Stimulated activated CD8-positive, alpha-beta memory T cell treated with anti-CD3 and anti-CD28 coated beads, Interleukin-7, amount 100 ng/mL, for 24 hours (primary cell): Measurements from ENCODE around the gene DDB1.
A peak's percentile ranks its signal among the peaks of the same experiment; 100 is the strongest.

ENCODE experiments used
- DNase-seq: peaks from one replicate; pipeline ENCODE4 v3.0.0-alpha.2; 2020; ENCODE audit warnings: low read depth

DDB1 gene

DNA sequence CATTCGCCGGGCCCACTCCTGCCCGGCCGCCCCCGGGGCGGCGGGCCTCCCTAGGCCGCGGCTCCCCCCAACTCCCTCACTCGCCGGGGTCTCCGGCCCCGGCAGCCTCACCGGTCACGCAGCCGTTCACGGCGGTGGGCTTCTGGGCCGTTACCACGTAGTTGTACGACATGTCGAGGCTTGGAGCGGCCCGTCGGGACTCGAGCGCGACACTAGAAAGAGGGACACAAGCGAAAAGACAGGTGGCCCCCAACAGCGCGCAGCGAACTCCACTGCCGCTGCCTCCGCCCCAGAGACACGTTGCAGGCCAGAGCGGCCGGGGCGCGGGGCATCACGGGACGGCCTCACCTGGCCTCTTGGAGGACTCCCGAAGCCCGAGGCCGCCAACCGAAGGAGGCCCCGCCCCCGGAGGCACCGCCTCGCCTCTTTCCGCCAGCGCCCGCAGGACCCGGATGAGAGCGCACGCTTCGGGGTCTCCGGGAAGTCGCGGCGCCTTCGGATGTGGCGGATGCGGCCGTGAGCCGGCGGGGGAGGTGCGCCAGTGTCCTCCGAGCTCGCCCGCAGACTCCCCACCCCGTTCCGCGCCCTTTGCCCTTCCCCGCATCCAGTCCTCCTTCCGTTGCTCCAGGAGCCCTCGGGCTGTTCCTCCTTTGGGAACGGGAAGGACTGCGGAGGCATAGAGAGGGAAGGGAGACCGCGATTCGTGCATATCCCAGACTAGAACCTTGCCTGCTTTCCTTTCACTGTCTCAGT, at the start of gene DDB1, which contains the start of gene TKFC:
Gene DDB1 (minus strand): TSS at position 309 of the 753 bp plus-strand sequence. CDS start 137 bp downstream, at position 172.
Gene TKFC (plus strand): TSS at position 432 of the 753 bp plus-strand sequence. CDS start 1,501 bp downstream, outside the sequence.
- DNase-seq = peak; percentile 92

DNA sequence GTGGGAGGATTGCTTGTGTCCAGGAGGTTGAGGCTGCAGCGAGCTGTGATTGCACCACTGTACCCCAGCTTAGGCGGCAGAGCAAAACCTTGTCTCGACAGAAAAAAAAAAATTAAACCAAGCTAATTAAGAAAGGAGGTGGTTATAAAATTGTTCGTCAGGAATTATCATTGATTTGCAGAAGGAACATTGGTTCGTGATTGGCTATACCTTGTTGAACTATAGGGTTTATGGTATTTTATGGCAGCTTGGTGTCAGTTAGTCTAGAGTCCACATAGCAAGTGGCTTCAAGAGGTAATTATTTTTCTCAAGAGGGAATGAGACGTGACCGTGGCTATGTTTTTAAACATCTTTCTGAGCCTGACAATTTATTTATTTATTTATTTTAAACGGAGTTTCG, 48.0 kb upstream of the DDB1 start:
- no peak for DNase-seq

DNA sequence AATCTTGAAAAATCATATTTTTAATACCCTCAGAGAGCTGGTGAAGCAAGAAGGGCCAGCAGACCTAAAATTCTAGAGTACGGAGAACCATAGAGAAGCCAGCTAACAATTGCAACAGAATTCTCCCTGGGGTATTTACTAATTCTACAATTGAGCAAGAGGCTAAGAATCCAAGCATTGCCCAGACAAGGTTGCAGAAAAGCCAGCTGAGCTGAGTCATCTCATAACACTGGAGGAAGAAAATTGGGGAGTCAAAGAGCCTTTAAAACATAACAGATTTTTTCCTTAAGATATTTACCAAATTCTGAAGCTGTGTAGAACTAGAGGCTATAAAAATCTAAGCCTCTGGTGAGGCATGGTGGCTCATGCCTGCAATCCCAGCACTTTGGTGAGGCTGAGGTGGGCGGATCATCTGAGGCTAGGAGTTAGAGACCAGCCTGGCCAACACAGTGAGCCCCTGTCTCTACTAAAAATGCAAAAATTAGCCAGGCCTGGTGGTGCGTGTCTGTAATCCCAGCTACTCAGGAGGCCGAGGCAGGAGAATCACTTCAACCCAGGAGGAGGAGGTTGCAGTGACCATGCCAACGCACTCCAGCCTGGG, 45.9 kb upstream of the DDB1 start:
- DNase-seq = no peak

DNA sequence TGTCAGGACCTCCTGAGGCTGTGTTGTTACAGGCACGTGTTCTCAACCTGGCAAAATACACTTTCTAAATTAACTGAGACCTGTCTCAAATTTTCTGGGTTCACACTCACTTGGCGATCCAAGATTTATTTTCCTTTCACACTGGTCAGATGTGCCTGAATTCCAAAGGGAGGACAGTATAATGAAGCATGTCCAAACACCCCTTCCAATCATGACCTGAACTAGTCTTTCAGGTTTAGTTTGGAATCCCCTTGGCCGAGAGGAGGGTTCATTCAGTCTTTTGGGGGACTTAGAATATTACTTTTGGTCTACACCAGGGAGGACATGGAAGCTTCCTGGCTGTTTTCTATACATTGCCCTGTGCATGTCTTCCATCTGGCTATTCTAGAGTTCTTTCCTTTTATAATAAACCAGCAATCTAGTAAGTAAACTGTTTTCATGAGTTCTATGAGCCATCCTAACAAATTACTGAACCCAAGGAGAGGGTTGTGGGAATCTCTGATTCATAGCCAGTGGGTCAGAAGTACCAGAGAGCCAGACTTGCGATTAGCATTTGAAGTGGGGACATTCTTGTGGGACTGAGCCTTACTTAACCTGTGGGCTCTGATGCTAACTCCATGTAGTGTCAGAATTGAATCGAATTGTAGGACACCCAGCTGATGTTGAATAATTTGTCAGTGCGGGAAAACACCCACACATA, 44.7 kb upstream of the DDB1 start:
- DNase-seq = no peak

DNA sequence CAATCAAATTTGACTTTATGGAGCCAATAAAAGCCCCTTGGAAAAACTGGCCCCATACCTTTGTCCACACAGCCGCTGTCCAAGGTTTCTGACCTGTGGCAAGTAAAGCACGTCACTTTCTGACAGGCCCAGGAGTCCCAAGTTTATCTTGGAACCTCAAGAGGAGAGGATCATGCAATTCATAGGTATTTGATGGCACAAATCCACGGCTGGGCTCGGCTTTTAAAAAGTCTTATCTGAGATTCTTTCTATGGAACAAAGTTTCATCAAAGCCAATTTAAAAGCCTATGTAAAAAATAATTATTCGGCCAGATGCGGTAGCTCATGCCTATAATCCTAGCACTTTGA, 42.8 kb upstream of the DDB1 start:
- no peak for DNase-seq

DNA sequence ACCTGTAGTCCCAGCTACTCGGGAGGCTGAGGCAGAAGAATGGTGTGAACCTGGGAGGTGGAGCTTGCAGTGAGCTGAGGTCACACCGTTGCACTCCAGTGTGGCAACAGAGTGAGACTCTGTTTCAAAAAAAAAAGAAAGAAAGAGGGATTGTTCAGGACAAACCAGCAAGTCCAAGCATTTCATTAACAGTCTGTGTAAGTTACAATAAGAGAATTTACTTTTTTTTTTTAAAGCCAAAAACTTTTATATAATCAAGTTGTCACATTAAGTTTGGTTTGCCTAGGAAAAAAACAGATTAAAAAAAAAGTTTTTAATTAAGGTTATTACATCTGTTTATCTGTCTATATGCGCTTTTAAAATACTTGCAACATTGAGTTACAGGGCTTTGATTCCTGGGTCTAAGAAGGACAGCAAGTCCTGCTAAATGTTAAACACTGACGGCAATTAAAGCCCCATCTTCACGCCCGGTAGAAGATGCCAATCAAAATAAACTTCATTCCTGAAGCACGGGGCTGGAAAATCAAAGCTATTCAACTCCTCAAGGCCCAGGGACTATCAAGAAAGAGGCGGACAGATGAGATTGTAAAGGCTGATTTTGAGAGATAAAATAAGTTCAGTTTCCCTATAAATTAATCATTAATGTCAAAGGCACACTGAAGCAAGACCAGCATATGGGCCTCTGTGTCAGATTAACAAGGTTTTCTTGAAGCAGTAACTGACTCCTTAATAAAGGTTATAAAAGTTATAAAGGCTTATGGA, 39.9 kb upstream of the DDB1 start:
- no peak for DNase-seq

DNA sequence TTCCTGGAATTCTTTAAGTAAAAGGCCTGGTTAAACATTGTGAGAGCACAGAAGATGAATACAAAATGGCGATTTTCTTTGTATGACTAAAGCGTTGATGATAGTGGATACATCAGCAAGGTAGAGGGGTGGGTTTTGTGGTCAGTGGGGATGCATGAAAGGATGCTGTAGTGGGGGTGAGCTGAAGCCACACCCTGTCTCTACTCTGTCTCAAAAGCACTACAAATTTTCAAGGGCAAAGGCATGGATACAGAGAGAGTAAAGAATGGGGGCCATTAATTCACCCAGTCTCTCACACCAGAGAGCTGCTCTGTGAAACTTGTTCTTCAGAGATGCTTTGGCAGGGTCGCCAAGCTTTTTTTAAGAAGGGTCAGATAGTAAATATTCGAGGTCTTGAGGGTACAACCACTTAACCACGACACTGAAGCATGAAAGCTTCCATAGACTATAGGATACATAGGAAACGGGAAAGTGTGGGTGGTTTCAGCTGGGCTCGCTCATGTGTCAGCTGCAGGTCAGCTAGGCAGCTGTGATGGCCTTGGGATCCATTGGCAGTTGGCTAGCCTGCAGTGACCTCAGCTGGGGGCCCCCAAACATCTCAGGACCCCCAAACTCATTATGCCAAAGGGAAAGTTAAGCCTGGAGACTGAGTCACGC, 37.6 kb upstream of the DDB1 start:
- DNase-seq = no peak

DNA sequence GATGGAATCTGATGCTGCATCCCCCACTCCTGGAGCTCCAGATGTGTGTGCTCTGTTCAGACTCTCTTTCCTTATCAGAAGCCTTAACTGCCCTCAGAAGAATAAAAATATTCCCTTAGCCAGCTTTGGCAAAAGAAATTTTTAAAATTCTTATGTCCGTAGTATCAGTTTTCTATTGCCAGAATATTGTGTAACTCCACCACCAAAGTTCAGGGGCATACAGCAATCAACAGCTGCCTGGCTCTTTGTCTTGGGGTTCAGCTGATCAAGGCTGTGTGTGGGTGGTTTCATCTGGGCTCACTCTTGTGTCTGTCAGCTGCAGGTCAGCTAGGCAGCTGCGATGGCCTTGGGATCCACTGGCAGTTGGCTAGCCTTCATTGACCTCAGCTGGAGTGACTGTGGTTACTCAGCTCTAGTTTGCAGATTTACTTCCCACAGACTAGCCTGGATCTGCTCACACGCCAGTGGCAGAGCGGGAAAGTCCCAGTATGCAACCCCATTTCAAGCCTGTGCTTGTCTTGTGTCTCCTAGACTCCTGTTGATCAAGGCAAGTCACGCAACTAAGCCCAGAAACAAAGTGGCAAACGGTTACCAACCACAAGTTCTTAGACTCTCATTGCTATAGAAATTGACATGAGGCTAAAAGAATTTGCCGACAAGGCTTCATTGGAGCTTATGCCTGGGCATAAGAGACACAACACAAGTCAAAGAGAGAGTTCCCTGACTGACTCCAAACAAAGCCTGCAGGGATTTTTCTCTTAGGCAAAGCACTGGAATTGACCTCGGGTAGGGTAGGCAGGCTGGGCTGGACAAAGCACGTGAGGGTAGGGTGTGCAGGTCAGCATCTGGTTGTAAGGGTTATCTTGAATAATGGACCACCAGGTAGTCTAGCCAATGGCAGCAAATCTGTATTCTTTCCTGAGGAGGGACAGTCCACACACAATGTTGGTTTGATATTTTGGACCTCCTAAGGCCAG, 36.8 kb upstream of the DDB1 start:
- no peak for DNase-seq

DNA sequence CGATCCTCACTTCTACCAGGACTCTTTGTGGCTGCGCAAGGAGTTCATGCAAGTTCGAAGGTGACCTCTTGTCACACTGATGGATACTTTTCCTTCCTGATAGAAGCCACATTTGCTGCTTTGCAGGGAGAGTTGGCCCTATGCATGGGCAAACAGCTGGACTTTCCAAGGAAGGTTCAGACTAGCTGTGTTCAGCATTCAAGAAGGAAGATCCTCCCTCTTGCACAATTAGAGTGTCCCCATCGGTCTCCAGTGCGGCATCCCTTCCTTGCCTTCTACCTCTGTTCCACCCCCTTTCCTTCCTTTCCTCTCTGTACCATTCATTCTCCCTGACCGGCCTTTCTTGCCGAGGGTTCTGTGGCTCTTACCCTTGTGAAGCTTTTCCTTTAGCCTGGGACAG, 35.7 kb upstream of the DDB1 start:
- no peak for DNase-seq

DNA sequence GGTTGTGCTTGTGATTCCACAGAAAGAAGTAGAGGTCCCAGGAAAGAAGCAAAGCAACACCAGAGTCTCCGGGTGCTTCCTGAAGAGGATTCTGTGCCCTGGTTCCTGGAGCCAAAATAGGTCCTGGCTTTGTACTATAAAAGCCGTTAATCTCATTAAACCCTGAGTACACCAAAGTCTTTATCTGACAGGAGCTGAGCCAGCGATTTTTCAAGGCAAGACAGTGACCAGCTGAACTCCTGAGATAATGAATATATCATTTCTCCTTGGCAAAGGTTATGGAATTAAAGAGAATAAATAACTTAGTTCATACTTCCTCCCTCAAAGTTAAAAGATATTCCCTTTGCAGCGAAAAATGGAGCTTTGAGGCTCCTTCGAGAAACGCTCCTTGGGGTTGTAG, 34.5 kb upstream of the DDB1 start:
- DNase-seq = no peak

DNA sequence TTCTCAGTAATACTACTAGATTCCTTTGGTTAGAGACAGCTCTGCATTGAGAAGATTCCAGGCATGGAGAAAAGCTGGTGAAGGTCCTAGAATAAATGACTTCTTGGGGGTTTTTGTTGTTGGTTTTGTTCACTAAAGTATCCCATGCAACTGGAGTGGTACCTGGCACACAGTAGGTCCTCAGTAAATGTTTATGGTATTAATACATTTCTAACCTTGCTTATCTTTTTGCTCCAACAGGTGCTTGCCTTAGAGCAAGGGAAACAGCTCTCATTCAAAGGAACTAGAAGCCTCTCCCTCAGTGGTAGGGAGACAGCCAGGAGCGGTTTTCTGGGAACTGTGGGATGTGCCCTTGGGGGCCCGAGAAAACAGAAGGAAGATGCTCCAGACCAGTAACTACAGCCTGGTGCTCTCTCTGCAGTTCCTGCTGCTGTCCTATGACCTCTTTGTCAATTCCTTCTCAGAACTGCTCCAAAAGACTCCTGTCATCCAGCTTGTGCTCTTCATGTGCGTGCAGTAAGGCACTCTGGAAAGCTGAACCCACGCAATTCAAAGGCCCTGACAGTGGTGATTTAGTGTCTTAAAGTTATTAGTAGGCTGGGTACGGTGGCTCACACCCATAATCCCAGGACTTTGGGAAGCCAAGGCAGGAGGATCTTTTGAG, 31.2 kb upstream of the DDB1 start:
- no peak for DNase-seq

DNA sequence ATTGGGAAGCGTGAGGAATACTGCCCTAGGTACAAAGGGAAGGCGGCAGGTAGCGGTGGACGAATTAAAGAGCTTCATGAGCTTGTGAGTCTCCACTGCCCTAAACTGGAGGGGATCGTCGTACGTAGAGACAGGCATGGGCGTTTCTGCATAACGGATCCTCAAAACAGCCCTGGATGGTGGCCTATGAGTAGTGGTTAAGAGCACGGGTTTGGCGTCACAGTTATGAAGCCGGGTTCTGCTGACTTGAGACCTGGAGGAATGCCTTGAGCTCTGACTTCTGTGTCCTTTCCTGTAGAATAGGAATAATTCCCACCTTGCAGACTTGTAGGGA, 29.6 kb upstream of the DDB1 start:
- DNase-seq = peak; percentile 9

DNA sequence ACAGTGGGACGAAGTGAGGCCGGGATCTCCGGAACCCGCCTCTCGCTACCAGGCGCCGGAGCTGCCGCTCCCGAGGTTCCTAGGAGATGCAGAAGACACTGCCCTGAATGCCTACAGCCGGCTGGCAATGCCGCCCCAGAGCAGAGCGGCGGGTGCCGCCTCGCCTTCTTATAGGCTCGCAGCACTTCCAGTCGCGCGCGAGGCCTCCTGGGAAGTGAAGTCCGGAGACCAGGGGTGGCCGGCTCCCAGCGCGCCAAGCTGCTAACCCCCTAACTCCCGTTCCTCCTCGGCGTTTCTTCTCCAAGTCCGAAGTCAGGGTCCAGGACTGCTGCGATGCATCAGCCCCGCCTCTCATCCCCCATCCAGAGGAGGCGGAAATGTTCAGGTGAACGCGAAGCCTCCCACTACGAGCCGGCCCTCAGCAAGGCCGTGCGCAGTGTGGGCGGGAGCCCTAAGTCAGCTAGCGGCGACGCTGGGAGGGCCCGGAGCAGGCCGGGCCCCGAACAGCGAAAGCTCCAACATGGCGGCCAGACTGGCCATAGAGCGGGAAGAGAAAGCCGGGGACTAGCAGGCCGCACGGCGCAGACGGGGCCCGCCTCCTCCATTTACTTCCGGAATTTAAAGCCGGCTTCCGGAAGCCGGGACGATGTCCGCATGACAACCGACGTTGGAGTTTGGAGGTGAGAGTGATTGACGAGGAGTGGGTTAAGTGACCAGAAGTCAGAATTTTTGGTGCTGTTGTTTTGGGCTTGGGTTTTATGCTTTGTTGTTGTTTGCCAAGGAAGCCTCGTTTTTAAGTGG, 29.0 kb upstream of the DDB1 start, which contains the start of the genes CYB561A3 and TMEM138:
Gene CYB561A3 (minus strand): TSS at position 142 of the 801 bp plus-strand sequence. CDS start 5,169 bp downstream, outside the sequence.
Gene TMEM138 (plus strand): TSS at position 634 of the 801 bp plus-strand sequence. CDS start 2,017 bp downstream, outside the sequence.
- peak; percentile 78 for DNase-seq

DNA sequence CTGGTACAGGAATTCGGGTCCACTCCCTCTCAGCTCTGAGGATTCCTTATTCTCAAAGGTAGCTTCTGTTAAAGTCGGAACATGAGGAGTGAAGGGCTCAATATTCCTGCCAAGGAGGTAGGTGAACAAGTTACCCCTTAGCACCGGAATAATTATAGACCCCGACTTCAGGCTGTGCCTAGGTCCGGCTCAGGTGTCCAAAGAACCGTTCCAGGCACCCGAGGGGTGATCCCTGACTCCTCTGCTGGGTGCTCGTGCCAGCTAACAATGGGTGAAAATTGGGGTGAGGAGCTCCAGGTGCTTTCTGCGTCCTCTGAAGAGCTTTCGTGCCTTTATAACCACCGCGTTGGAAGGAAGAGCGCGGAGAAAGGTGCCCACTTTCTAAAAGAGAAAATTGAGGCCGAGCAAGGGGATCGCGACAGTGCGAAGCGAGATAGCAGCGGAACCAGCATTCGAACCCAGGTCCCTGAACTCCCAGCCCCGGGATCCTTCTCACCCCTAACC, 28.4 kb upstream of the DDB1 start:
- DNase-seq = no peak

DNA sequence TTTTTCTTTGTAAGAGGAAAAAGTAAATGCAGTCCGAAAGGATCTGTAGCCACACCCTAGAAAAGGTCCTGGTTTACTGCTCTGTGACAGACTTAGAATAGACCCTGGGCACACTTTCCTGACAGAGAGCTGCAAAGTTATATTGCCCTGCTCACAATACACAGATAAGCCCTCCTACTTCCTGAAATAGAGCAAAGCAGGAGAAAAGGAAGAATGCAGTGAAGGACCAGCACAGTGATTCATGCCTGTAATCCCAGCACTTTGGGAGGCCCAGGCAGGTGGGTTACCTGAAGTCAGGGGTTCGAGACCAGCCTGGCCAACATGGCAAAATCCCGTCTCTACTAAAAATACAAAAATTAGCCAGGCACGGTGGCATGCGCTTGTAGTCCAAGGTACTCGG, 26.6 kb upstream of the DDB1 start:
- DNase-seq = no peak

DNA sequence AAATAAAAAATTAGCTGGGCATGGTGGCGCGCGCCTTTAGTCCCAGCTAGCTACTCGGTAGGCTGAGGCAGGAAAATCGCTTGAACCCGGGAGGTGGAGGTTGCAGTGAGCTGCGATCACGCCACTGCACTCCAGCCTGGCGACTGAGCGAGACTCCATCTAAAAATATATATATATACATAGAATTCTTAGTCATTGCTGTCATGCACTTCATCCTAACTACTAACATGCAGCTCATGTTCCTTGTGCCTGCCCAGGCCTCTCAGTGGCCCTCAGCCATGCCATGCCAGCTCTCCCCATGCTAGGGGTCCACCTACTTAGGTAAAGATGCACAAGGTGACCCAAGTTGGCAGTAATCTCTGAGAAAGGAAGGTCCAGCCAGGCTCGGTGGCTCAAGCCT, 25.7 kb upstream of the DDB1 start:
- DNase-seq = no peak

DNA sequence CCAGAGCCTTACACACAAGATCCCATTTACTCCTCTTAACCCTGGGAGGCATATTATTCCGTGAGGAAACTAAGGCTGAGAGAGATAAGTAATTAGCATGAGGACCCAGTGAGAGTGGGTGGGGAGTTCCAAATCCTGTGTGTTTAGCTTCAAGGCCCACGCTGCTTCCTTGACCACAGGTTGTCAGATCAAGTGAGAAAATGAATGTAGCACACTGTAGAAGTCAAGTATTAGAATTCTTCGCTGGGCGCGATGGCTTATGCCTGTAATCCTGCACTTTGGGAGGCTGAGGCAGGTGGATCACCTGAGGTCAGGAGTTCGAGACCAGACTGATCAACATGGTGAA, 25.0 kb upstream of the DDB1 start:
- DNase-seq = no peak

DNA sequence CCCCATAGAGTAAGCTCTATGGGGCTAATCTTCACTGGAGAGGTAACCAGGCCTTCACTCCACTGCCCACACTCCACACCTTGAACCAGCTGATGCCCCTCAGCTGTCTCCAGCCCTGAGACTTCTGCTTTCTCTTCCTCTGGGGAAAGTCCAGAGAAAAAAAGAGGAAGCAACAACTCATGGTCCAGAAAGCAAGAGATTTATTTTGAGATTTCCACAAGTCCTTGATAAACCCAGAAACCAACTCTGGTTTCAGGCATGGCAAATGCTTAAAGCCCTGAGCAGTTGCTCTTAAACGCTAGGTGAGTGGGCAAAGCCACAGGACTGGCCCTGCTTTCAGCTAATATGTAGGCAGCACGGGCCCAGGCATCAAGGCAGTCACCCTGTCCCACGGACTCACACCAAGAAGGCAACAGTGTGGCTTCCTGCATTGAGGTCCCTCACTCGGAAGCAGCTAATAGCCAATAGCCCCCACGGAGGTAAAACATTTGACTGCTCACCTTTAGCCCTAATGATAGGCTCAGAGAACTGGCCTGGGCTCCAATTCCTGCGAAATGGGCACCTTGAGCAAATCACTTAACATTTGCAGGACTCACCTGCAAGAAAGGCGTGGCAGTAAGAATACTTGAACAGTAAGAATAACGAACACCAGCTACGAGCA, 24.5 kb upstream of the DDB1 start:
- DNase-seq = no peak

DNA sequence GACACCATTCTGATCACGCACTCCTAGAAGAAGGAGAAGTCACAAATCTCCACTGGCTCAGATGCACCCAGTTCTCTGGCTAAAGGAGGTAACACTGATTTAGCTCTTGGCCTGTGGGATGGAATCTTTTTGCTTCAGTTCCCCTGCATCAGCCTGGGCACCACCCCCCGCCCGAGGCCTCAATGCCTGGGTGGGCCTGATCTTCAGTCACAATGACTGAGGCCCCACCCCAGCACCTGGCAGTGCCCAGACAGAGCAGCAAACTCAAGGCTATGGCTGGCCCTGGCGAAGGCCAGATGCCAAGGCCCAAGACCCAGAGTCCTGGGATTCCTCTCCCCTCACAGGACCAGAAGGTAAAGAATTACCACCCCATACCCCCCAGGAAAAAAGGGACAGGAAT, 23.8 kb upstream of the DDB1 start:
- no peak for DNase-seq
